OCI-LY7 (cell line): Measurements from ENCODE around the gene EIF2AK3.

ENCODE experiments used
- EZH2phosphoT487 ChIP-seq: fragments of 200-600 bp; sonication (generic); IDR thresholded peaks from 2 replicates; pipeline ENCODE4 v1.6.1; 2018; ENCODE audit warnings: low read depth, borderline replicate concordance, mild to moderate bottlenecking, mixed run types, antibody characterized with exemption, low read length, moderate library complexity, mixed read lengths
- TF ChIP-seq, protein P1 (sequence below): fragments of 200-600 bp; sonication (generic); conservative IDR thresholded peaks from 2 replicates; pipeline ENCODE4 v1.5.1; 2014; ENCODE audit warnings: mild to moderate bottlenecking, antibody characterized with exemption, low read length, moderate library complexity, mixed read lengths

DNA sequence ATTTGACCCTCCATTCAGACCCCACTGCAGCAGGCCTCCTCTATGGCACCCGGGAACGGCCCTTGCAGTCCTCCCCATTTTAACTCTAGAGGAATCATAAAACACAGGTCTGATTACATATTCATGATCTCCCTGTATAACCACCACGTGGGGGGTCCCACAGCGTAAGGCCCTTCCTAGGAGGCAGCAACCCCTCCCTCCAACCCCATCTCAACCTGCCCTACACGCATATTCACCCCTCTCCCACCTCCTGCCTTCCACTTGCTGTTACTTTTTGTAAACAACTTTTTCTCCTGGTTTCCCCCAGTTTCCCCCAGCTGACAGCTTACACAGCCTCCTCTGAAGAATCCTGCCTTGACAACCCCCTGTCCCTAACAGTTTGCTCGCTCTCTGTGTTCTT lies 89.6 kb downstream of the EIF2AK3 start:
- TF ChIP-seq, protein P1, sequence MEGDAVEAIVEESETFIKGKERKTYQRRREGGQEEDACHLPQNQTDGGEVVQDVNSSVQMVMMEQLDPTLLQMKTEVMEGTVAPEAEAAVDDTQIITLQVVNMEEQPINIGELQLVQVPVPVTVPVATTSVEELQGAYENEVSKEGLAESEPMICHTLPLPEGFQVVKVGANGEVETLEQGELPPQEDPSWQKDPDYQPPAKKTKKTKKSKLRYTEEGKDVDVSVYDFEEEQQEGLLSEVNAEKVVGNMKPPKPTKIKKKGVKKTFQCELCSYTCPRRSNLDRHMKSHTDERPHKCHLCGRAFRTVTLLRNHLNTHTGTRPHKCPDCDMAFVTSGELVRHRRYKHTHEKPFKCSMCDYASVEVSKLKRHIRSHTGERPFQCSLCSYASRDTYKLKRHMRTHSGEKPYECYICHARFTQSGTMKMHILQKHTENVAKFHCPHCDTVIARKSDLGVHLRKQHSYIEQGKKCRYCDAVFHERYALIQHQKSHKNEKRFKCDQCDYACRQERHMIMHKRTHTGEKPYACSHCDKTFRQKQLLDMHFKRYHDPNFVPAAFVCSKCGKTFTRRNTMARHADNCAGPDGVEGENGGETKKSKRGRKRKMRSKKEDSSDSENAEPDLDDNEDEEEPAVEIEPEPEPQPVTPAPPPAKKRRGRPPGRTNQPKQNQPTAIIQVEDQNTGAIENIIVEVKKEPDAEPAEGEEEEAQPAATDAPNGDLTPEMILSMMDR, result no peak
- no peak for TF ChIP-seq EZH2phosphoT487
